Fibroblast of villous mesenchyme (primary cell): ENCODE measurements around the gene PPP2R2B. TPM values are rescaled to one million over a fixed set of nuclear protein-coding genes. Genes with fewer than 3 reads are reported as not detected.

ENCODE experiments used
- DNase-seq: peaks from one replicate; pipeline ENCODE4 v3.0.0-alpha.2; 2010; ENCODE audit warnings: low read depth
- H3K4me3 ChIP-seq: 2 replicates; pipeline ENCODE4 v1.5.1; 2011; ENCODE audit warnings: low read depth, mild to moderate bottlenecking, low read length
- CTCF ChIP-seq: IDR thresholded peaks from 2 replicates; pipeline ENCODE4 v1.5.1; 2012; ENCODE audit warnings: low read depth, mild to moderate bottlenecking, low read length; ENCODE audit not compliant: insufficient read depth
- total RNA-seq: library from RNA; depleted of rRNA; stranded (reverse); fragments of >200 nt; gene quantifications from 2 replicates; pipeline ENCODE4 v1.2.3, GENCODE V29; 2012

PPP2R2B gene
- total RNA-seq, 1 donor = 2.2 TPM

- no peak overlapping the region for H3K4me3 ChIP-seq
- TF ChIP-seq CTCF = no peak
- DNase-seq = no peak
Observed at GRCh38 chr5:146910239-146910638, 31.7 kb upstream of the PPP2R2B start.

GRCh38 chr5:146909255-146910068 lies 30.9 kb upstream of the PPP2R2B start:
- no peak for TF ChIP-seq CTCF
- no peak for DNase-seq
- no peak overlapping the region for H3K4me3 ChIP-seq

- H3K4me3 ChIP-seq = no peak overlapping the region
- DNase-seq = no peak
- peak; percentile 22 for TF ChIP-seq CTCF
Observed at GRCh38 chr5:146906803-146907202, 28.2 kb upstream of the PPP2R2B start.

- no peak for DNase-seq
- no peak overlapping the region for H3K4me3 ChIP-seq
- no peak for TF ChIP-seq CTCF
Observed at GRCh38 chr5:146904890-146905289, 26.3 kb upstream of the PPP2R2B start.

- DNase-seq = no peak
Observed at GRCh38 chr5:146903789-146904188, 25.2 kb upstream of the PPP2R2B start.

GRCh38 chr5:146902471-146902870 lies 23.9 kb upstream of the PPP2R2B start:
- no peak for TF ChIP-seq CTCF
- H3K4me3 ChIP-seq = no peak overlapping the region
- DNase-seq = no peak

More at GRCh38 chr5:146903789-146904188, 25.2 kb upstream of the PPP2R2B start:
- TF ChIP-seq CTCF = no peak
- no peak overlapping the region for H3K4me3 ChIP-seq
